ENCODE results near the gene CEP85L.

The CEP85L gene

DNA sequence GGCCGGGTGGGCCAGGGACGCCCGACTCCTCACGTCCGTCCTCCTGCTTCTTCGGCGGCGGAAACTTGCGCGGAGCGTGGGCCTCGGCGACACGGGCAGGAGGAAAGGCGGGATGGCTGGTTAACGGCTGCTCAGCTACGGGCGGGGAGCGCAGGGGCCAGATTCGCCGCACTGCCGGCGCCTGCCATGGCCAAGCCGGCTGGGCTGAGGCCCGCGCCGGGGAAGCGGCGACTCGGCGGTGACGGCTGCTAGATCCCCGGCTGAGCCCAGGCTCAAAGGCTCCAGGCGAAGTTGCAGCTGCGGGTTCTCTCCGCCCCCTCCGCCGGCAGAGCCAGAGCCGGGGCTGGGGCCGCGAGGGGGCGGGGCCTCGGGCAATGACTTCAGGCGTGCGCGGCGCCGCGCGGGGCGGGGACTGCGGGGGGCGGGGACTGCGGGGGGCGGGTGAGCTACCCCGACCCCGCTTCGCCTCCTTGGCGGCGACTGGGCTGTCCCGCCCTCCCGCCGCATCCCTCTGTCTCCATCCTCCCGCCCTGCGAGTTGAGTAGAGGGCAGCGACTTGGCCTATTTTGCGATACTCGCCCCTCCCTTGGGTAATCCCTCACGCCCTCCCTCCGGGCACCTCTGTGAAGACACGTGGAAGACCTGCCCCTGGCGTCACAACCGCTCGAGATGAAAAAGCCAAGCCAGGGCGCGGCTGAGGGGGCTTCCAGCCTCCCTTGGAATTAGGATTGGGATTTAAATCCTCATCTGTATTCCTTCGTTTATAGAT is at the start of gene CEP85L:
CEP85L (minus strand) TSS at position 310 of the 769 bp plus-strand sequence. CDS start 322 bp downstream, outside the sequence.
- no peaks in the 10 kb centered on the region for H3K36me3 ChIP-seq (ENCODE audit: control insufficient read depth, insufficient read depth, low read length)
- peaks cover 5% of the 10 kb centered on the region for H3K4me1 ChIP-seq (ENCODE audit: control insufficient read depth, insufficient read depth, low read length)
- H3K4me3 ChIP-seq (ENCODE audit: low read depth, low read length) = peak within 1 kb of the TSS; percentile 68
- H3K27me3 ChIP-seq (ENCODE audit: control insufficient read depth, insufficient read depth, low read length) = no peaks in the 10 kb centered on the region
- H3K9me3 ChIP-seq (ENCODE audit: control insufficient read depth, insufficient read depth, low read length) = no peaks in the 10 kb centered on the region
- peak within 1 kb of the TSS; percentile 49 for H3K9ac ChIP-seq (ENCODE audit: low read depth, low read length)

DNA sequence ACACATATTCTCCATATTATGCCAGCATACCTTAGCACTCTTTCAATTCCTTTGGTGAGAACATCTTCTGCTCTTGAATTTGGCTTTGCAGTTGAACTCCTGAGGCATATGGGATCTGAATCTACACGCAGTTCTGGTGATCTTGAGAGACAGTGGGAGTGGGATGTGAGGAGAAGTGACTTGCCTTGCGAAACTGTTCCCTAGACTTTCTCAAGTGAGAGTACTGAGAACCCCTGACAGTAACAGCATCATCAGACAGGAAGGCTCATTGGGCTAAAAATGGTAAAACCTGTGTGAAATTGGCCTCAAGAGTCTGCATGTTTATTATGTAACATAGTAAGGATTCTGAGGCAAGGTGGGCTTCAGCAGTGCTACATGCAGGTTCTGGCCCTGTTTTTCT is 49.1 kb upstream of the CEP85L start:
- H3K27me3 ChIP-seq (ENCODE audit: control insufficient read depth, insufficient read depth, low read length) = no peaks in the 10 kb centered on the region
- H3K4me1 ChIP-seq (ENCODE audit: control insufficient read depth, insufficient read depth, low read length) = peaks cover 8% of the 10 kb centered on the region
- no peaks in the 10 kb centered on the region for H3K36me3 ChIP-seq (ENCODE audit: control insufficient read depth, insufficient read depth, low read length)
- no peaks in the 10 kb centered on the region for H3K9me3 ChIP-seq (ENCODE audit: control insufficient read depth, insufficient read depth, low read length)
- H3K4me3 ChIP-seq (ENCODE audit: low read depth, low read length) = no peak overlapping the region
- H3K9ac ChIP-seq (ENCODE audit: low read depth, low read length) = no peak overlapping the region

- H3K9me3 ChIP-seq (ENCODE audit: control insufficient read depth, insufficient read depth, low read length) = no peaks in the 10 kb centered on the region
- H3K36me3 ChIP-seq (ENCODE audit: control insufficient read depth, insufficient read depth, low read length) = no peaks in the 10 kb centered on the region
- H3K27me3 ChIP-seq (ENCODE audit: control insufficient read depth, insufficient read depth, low read length) = no peaks in the 10 kb centered on the region
- H3K9ac ChIP-seq (ENCODE audit: low read depth, low read length) = no peak overlapping the region
- no peaks in the 10 kb centered on the region for H3K4me1 ChIP-seq (ENCODE audit: control insufficient read depth, insufficient read depth, low read length)
- H3K4me3 ChIP-seq (ENCODE audit: low read depth, low read length) = no peak overlapping the region
These were observed 46.2 kb upstream of the CEP85L start for GRCh38 chr6:118697554-118697953.

DNA sequence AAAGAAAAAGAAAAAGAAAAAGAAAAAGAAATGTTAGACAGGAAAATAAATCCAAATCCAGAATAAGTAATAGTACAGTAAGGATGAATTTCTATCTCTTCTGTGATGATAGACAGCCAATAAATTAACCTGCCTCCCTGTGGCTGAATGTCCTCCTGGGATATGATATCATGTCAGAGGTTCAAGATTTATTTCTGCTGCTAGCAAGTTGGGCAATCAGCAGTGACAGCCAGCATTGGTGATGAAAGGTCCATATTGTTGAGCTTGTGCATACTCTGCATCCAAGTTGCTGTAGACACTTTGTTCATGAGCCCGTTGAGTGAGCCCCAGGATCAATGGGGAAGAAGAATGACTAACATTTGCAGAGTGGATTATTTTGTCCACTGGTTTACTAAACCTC is 44.9 kb upstream of the CEP85L start:
- Histone ChIP-seq H3K9ac (ENCODE audit: low read depth, low read length) (no peak overlapping the region), H3K36me3 (ENCODE audit: control insufficient read depth, insufficient read depth, low read length) (no peaks in the 10 kb centered on the region), H3K4me1 (ENCODE audit: control insufficient read depth, insufficient read depth, low read length) (no peaks in the 10 kb centered on the region), H3K27me3 (ENCODE audit: control insufficient read depth, insufficient read depth, low read length) (no peaks in the 10 kb centered on the region), H3K4me3 (ENCODE audit: low read depth, low read length) (no peak overlapping the region), H3K9me3 (ENCODE audit: control insufficient read depth, insufficient read depth, low read length) (no peaks in the 10 kb centered on the region)

DNA sequence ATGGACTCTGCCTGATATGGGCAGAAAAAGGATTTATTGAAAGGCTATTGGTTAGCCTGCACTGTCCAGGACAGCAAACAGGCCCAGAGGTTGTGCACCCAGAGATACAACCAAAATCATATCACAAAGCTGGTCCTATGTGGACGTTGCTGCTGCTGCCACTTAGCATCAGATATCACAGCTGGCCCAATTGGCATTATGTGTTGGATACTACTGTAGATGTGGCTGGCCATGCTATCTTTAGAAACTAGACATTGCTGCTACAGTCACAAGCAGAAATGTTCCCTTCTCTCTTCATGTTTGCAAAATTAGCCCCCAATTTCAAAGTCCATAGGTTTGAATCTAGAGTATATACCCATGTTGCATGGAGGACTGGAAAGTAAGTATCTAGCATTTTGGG is 42.2 kb upstream of the CEP85L start:
- Histone ChIP-seq H3K9me3 (ENCODE audit: control insufficient read depth, insufficient read depth, low read length) (no peaks in the 10 kb centered on the region), H3K36me3 (ENCODE audit: control insufficient read depth, insufficient read depth, low read length) (no peaks in the 10 kb centered on the region), H3K4me1 (ENCODE audit: control insufficient read depth, insufficient read depth, low read length) (no peaks in the 10 kb centered on the region), H3K9ac (ENCODE audit: low read depth, low read length) (no peak overlapping the region), H3K27me3 (ENCODE audit: control insufficient read depth, insufficient read depth, low read length) (no peaks in the 10 kb centered on the region), H3K4me3 (ENCODE audit: low read depth, low read length) (no peak overlapping the region)

GRCh38 chr6:118685823-118686449 is 34.5 kb upstream of the CEP85L start:
- H3K4me3 ChIP-seq (ENCODE audit: low read depth, low read length) = no peak overlapping the region
- no peak overlapping the region for H3K9ac ChIP-seq (ENCODE audit: low read depth, low read length)
- no peaks in the 10 kb centered on the region for H3K36me3 ChIP-seq (ENCODE audit: control insufficient read depth, insufficient read depth, low read length)
- H3K27me3 ChIP-seq (ENCODE audit: control insufficient read depth, insufficient read depth, low read length) = no peaks in the 10 kb centered on the region
- H3K4me1 ChIP-seq (ENCODE audit: control insufficient read depth, insufficient read depth, low read length) = no peaks in the 10 kb centered on the region
- H3K9me3 ChIP-seq (ENCODE audit: control insufficient read depth, insufficient read depth, low read length) = no peaks in the 10 kb centered on the region

DNA sequence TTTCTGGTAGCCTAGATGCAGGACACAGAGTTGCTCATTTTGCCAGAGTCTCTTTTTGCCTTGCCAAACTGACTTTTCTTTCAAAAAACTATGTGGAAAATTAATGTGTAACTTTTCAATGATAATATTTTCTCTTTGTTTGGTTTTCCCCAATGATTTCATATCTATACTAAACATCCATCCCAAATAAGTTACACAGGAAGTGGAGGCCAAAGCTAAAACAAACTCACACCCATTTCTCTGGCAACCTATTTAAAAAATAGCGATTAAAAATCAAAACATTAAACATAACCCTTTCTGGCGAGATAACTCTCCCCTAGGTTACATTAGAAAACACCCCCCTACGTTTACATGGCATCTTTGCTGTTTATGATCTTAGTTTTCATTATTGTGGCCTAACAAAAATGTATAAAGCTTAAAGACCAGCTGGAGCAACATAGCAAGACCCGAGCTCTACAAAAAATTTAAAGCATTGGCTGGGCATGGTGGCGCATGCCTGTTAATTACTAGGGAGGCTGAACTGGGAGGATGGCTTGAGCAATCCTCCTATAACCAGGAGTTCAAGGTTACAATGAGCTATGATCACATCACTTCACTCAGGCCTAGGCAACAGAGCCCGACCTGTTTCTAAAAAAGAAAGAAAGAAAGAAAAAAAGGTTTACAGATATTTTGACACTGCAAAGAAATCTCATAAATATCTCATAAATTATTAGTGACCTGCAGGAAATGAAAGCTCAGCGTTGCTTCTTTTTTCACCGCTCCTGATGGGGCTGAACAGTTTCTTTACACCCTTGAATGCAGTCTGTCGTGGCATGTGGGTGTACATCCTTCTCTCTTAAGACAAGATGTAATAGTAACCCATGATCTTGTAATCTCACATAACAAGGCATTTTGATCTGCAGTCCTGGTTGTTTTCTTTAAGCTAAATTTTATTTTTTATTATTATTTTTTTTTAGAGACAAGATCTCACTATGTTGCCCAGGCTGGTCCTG is 32.8 kb upstream of the CEP85L start:
- Histone ChIP-seq H3K9me3 (ENCODE audit: control insufficient read depth, insufficient read depth, low read length) (no peaks in the 10 kb centered on the region), H3K27me3 (ENCODE audit: control insufficient read depth, insufficient read depth, low read length) (no peaks in the 10 kb centered on the region), H3K36me3 (ENCODE audit: control insufficient read depth, insufficient read depth, low read length) (no peaks in the 10 kb centered on the region)

GRCh38 chr6:118680452-118681095 is 29.2 kb upstream of the CEP85L start:
- Histone ChIP-seq H3K27me3 (ENCODE audit: control insufficient read depth, insufficient read depth, low read length) (no peaks in the 10 kb centered on the region), H3K4me1 (ENCODE audit: control insufficient read depth, insufficient read depth, low read length) (no peaks in the 10 kb centered on the region), H3K4me3 (ENCODE audit: low read depth, low read length) (no peak overlapping the region), H3K9ac (ENCODE audit: low read depth, low read length) (no peak overlapping the region), H3K36me3 (ENCODE audit: control insufficient read depth, insufficient read depth, low read length) (no peaks in the 10 kb centered on the region), H3K9me3 (ENCODE audit: control insufficient read depth, insufficient read depth, low read length) (no peaks in the 10 kb centered on the region)

More for the DNA sequence above, 32.8 kb upstream of the CEP85L start:
- Histone ChIP-seq H3K4me3 (ENCODE audit: low read depth, low read length) (no peak overlapping the region), H3K4me1 (ENCODE audit: control insufficient read depth, insufficient read depth, low read length) (no peaks in the 10 kb centered on the region), H3K9ac (ENCODE audit: low read depth, low read length) (no peak overlapping the region)

DNA sequence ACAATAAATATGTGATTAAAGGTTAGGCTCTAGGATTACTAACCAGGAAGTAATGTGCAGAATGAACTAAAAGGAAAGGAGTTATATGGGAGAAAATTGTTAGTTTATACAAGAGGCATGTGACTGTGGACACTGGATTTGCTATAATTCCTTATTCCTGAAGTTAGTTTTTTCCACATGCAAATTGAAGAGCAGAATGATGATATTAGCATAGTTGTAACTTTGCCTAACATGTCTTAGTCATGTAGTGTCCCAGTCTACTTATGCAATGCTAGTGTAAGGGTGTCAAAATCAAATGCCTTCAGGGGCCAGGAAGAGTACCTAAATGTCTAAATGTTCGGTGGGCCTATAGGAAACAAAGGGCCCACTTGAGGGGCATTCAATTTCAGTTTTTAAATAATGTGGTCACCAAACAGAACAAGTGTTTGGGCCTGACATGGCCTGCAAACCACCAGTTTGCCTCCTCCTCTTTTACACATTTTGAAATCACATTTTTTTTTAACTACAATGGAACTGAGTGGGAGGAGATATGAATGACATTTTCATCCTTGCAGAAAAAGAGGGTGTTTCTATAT is 28.0 kb upstream of the CEP85L start:
- H3K27me3 ChIP-seq (ENCODE audit: control insufficient read depth, insufficient read depth, low read length) = no peaks in the 10 kb centered on the region
- H3K36me3 ChIP-seq (ENCODE audit: control insufficient read depth, insufficient read depth, low read length) = no peaks in the 10 kb centered on the region
- H3K4me1 ChIP-seq (ENCODE audit: control insufficient read depth, insufficient read depth, low read length) = no peaks in the 10 kb centered on the region
- H3K9me3 ChIP-seq (ENCODE audit: control insufficient read depth, insufficient read depth, low read length) = no peaks in the 10 kb centered on the region
- no peak overlapping the region for H3K4me3 ChIP-seq (ENCODE audit: low read depth, low read length)
- H3K9ac ChIP-seq (ENCODE audit: low read depth, low read length) = no peak overlapping the region

DNA sequence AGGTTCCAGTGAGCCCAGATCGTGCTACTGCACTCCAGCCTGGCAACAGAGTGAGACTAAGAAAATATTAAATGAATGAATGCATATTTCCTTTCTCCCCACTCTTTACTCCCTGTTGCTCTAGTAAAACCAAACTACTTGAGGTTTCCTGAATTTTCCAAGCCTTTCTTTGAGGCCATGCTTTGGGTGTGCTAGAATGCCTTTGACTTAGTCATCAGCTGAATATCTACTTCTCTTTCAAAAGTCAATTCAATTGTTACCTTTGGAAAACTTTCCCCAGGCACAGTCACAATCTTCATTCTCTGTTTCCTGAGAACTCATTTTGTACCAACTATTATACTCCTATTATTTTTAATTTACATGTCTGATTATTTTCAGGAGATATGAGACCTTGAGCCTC is 27.5 kb upstream of the CEP85L start:
- H3K36me3 ChIP-seq (ENCODE audit: control insufficient read depth, insufficient read depth, low read length) = no peaks in the 10 kb centered on the region
- no peaks in the 10 kb centered on the region for H3K4me1 ChIP-seq (ENCODE audit: control insufficient read depth, insufficient read depth, low read length)
- H3K27me3 ChIP-seq (ENCODE audit: control insufficient read depth, insufficient read depth, low read length) = no peaks in the 10 kb centered on the region
- H3K9ac ChIP-seq (ENCODE audit: low read depth, low read length) = no peak overlapping the region
- H3K9me3 ChIP-seq (ENCODE audit: control insufficient read depth, insufficient read depth, low read length) = no peaks in the 10 kb centered on the region
- no peak overlapping the region for H3K4me3 ChIP-seq (ENCODE audit: low read depth, low read length)

DNA sequence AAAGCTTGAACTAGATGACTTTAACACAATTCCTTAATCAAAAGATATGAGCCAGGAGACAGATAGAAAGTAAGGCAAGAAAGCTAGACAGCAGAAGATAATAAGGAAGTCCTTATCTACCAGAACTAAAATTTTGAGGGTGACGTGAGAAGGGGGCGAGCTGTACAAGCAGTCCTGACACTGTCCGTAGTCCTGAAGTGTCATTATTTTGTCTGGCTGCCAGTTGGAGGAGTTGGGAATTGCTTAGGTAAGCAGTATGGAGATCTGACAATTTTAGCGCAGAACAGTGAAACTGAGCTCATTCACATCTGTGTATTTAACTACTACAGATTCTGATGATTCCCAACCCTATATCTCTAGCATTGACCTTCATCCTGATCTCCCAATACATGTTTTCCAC is 25.8 kb upstream of the CEP85L start:
- no peaks in the 10 kb centered on the region for H3K9me3 ChIP-seq (ENCODE audit: control insufficient read depth, insufficient read depth, low read length)
- no peaks in the 10 kb centered on the region for H3K36me3 ChIP-seq (ENCODE audit: control insufficient read depth, insufficient read depth, low read length)
- H3K9ac ChIP-seq (ENCODE audit: low read depth, low read length) = no peak overlapping the region
- no peaks in the 10 kb centered on the region for H3K27me3 ChIP-seq (ENCODE audit: control insufficient read depth, insufficient read depth, low read length)
- no peaks in the 10 kb centered on the region for H3K4me1 ChIP-seq (ENCODE audit: control insufficient read depth, insufficient read depth, low read length)
- H3K4me3 ChIP-seq (ENCODE audit: low read depth, low read length) = no peak overlapping the region

Measured in iPS-15b (cell line).